Stomach (tissue), 4 donors: ENCODE measurements around the gene SLC39A1.

Source experiments
- CTCF ChIP-seq, 7 experiments: fragments of 450-650 bp in 4 of 7; fragments of 200-600 bp in 3 of 7; sonication (generic) in 3 of 7; IDR thresholded peaks; one replicate each; pipeline ENCODE4 v1.5.1; 2016 to 2019; ENCODE audit warnings: antibody characterized with exemption in 7 of 7, control low read depth in 2 of 7, mild to moderate bottlenecking in 1 of 7
- EP300 ChIP-seq: sonication (generic); formaldehyde crosslinking; IDR thresholded peaks from one replicate; pipeline ENCODE4 v1.6.1; 2017; ENCODE audit warnings: antibody characterized with exemption
- POLR2A ChIP-seq, 4 donors: fragments of 450-650 bp; IDR thresholded peaks; one replicate each; pipeline ENCODE4 v1.6.1; 2016; ENCODE audit warnings: antibody characterized with exemption in 4 of 4, control low read depth in 2 of 4, mild to moderate bottlenecking in 1 of 4, moderate library complexity in 1 of 4
- POLR2AphosphoS5 ChIP-seq, 3 donors: sonication (generic); formaldehyde crosslinking; IDR thresholded peaks; one replicate each; pipeline ENCODE4 v1.6.1; 2016; ENCODE audit warnings: antibody characterized with exemption in 3 of 3

- TF ChIP-seq CTCF (IDR thresholded peaks at IDR 0.05) (no peak), POLR2A (IDR thresholded peaks at IDR 0.05) (no peak), EP300 (no peak), POLR2AphosphoS5 (IDR thresholded peaks at IDR 0.05) (no peak)
Measured at GRCh38 chr1:153953859-153954365, 9.4 kb downstream of the SLC39A1 start.
